CD4-positive, alpha-beta T cell treated with Interleukin-17A for 4 hours (primary cell): ENCODE measurements around the gene CRMP1.
"Not testable (repeated sequence)": the region's sequence is repeated elsewhere in the genome, so short reads cannot be mapped to it uniquely, and the experiment has no call there.

Experiments
- DNase-seq: peaks from one replicate; pipeline ENCODE4 v3.0.0-alpha.2; 2020; ENCODE audit warnings: mixed read lengths

CRMP1 gene

DNA sequence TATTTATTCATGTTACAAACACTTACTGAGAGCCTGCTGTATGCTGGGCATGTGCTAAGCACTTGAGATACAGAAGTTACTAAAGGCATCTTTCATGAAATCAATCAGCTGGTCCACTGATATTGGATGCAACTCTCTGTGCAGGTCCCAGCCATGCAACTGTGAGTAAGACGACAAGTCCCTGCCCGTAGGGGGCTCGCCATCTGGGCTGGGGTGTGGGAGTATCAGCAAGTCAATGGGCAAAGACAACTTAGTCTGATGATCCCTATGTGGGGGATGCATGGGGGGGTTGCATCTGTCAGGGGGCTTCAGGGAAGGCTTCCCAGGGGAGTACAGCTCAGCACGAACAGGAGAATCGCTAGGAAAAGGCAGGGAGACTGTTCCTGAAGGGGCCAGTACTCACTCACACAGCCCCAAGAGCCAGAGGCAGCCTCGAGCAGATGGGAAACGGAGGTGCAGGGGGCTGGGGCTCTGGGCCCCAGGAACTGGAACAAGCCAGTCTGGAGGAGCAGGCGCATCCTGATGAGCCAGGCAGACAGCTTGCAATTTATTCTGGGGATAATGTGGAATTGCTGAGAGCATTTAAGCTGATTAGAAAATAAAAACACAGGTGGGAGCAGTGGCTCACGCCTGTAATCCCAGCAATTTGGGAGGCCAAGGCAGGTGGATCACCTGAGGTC lies 40.2 kb downstream of the CRMP1 start:
- no peak for DNase-seq

DNA sequence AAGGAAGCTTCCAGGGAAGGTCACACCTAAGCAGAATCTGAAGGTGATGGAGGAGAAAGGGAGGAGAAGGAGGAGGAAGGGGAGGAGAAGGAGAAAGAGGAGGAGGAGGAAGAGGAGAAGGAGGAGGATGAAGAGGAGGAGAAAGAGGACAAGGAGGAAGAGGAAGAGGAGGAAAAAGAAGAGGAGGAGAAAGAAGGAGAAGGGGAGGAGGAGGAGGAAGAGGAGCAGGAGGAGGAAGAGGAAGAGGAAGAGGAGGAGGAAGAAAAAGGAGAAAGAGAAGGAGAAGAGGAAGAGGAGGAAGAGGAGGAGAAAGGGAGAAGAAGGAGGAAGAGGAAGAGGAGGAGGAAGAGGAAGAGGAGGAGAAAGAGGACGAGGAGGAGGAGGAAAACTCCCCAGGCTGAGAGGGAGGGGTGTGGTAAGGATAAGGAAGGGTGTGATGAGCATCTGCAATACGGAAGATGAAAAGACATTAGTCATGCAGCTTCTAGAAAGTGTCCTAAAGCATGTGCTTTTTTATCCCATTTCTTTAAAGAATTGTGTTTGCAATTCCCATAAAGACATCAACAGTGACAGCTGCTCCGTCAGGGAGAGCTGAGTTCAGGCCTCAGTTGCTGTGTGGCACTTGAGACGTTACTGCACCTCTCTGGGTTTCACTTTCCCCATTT lies 41.1 kb downstream of the CRMP1 start:
- no peak for DNase-seq

DNA sequence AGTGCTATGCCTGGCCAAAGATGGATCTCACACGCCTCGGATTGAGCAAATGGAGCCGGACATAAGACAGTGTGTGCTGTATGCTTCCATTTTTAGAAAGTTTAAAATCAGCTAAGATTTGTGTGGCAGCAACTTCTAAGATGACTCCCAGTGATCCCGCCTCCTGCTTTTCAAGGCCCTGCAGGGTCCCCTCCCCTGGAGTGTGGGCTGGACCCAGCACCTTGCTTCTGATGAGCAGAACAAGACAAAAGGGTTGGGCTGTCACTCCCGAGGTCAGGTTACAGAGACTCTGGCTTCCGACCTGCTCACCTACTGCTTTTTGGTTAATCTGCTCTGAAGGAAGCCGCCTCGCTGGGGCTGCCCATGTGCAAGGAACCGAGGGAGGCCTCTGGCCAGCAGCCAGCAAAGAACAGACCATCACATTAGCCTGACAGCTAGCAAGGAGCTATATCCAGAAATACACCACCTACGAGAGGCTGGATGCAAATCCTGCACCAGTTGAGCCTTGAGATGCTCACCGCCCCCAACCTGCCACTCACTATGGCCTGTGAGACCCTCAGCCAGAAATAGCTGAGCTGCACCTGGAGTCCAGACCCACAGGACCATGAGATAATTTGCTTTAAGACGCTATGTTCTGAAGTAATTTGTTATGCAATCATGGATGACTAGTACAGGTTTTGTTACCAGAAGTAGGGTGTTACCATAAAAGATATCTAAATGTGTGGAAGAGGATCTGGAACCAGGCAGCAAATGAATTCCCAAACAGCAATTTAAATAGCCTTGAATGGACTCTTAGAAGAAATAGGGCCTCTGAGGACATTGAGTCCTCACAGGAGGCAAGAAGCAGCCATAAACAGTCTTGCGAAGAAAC lies 47.6 kb downstream of the CRMP1 start:
- no peak for DNase-seq

- no peak for DNase-seq
Observed at GRCh38 chr4:5843573-5844530, 49.0 kb downstream of the CRMP1 start.

GRCh38 chr4:5842456-5842855 lies 50.4 kb downstream of the CRMP1 start:
- no peak for DNase-seq

- DNase-seq: no peak
Observed at GRCh38 chr4:5839751-5840674, 52.9 kb downstream of the CRMP1 start.

GRCh38 chr4:5839332-5839731 lies 53.6 kb downstream of the CRMP1 start:
- no peak for DNase-seq

- DNase-seq: not testable (repeated sequence)
Observed at GRCh38 chr4:5837483-5837882, 55.4 kb downstream of the CRMP1 start.

DNA sequence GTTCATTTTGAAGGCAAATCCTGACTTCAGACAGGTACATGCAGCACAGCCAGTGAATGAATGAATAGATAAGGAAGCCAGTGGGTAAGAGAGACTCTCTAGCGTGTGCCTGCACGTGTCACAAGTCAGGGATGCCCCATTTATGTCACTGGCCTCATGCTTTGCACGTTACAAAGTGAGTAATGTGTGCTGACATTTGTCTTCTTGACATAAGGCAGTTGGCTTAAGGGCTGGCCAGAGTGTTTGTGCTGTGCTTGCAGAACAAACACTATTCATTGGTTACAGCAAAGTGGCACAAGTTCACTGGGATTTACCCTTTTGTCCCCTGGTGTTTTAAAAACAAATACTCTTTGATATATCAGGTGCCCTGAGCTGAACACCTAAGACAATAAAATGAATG lies 55.9 kb downstream of the CRMP1 start:
- no peak for DNase-seq

DNA sequence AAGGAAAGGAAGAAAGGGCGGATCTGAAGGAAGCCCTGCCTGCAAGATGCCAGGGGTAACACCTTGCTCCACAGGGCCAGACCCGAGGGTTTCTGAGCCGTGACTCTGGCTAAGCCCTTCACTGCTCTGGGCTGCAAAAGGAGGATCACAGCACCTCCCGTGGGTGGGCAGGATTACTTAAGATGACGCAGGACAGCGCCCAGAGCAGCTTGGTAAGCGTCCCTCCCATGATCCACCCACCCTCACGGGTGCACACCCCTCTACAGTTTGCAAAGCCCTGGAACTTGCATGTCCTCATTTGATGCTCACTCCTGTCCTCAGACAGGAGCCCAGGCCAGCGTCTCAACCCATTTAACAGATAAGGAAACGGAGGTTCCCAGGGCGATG lies 64.9 kb downstream of the CRMP1 start:
- DNase-seq: no peak

- no peak for DNase-seq
Observed at GRCh38 chr4:5827108-5828004, 65.5 kb downstream of the CRMP1 start.

GRCh38 chr4:5826437-5827107 lies 66.3 kb downstream of the CRMP1 start:
- no peak for DNase-seq

- no peak for DNase-seq
Observed at GRCh38 chr4:5825321-5826041, 67.4 kb downstream of the CRMP1 start.

- DNase-seq: no peak
Observed at GRCh38 chr4:5824635-5825034, 68.3 kb downstream of the CRMP1 start.

DNA sequence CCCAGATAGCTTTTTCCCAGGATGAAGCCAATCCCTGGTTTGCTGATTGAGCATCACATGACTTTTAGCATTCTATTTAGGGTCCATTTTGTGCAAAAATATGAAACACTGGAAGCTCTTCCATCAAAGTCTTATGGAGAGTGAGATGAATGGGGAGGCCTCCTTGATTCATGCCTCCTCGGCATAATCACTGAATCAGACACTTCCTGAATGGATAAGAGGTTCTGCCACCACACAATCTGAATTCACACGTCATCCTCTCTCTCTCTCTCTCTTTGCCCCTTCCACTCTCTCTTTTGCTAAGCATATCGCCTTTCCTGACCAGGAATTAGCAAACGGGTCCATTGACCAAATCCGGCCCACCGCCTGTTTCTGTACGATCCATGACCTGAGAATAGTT lies 68.7 kb downstream of the CRMP1 start:
- no peak for DNase-seq

DNA sequence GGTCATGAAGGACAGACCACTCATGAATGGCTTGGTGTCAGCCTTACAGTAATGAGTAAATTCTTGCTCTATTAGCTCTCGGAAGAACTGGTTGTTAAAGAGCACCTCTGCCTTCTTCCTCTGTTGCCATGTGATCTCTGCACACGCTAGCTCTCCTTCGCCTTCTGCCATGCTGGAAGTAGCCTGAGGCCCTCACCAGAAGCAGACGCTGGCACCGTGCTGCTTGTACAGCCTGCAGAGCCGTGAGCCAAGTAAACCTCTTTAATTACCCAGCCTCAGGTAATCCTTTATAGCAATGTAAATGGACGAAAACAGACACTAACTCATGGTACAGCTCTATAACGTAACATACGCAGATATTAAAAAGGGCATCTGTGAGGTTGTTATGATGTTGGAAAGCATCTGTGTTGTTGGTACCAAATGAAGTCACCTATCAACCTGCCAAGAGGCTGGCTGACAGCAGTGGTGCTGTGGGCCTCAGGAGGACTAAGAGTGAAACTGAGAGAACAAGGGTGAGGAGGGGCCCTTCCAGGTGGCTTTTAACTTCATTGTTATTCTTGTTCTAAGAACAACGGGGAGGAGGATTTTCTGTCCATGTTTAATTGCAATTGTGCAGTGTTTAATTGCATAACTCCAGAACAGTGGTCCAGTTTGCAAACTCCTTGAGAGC lies 69.2 kb downstream of the CRMP1 start:
- no peak for DNase-seq

- no peak for DNase-seq
Observed at GRCh38 chr4:5822619-5823018, 70.3 kb downstream of the CRMP1 start.

- no peak for DNase-seq
Observed at GRCh38 chr4:5821665-5822358, 71.1 kb downstream of the CRMP1 start.
